MM.1S (cell line): ENCODE data around the gene ELOF1.

ENCODE experiments used
- CTCF ChIP-seq: fragments of 300-600 bp; sonication (generic); IDR thresholded peaks from 2 replicates; pipeline ENCODE4 v1.5.1; 2016; ENCODE audit warnings: antibody characterized with exemption, low read length, mixed read lengths
- EZH2 ChIP-seq: fragments of 300-600 bp; sonication (generic); optimal IDR thresholded peaks from 2 replicates; pipeline ENCODE3; 2017; ENCODE audit warnings: low read depth, mild to moderate bottlenecking, antibody characterized with exemption, low read length, mixed read lengths
- EZH2phosphoT487 ChIP-seq: fragments of 300-600 bp; sonication (generic); IDR thresholded peaks from 2 replicates; pipeline ENCODE4 v1.6.1; 2018; ENCODE audit warnings: antibody characterized with exemption, low read length

GRCh38 chr19:11547929-11548700 lies 10.9 kb downstream of the ELOF1 start:
- no peak for TF ChIP-seq CTCF
- no peak for TF ChIP-seq EZH2
- TF ChIP-seq EZH2phosphoT487, result no peak
